Measurements from ENCODE around the gene KRTAP24-1.

The KRTAP24-1 gene

GRCh38 chr21:30271611-30272010 lies 11.1 kb downstream of the KRTAP24-1 start:
- H3K18ac ChIP-seq (ENCODE audit: low read length) = no peak overlapping the region
- no peak overlapping the region for H2AFZ ChIP-seq (ENCODE audit: low read length)
- no peak overlapping the region for H4K91ac ChIP-seq (ENCODE audit: low read depth, low read length, poor library complexity)
- no peaks in the 10 kb centered on the region for H3K79me1 ChIP-seq (ENCODE audit: low read depth, low read length)
- H3K4me3 ChIP-seq (ENCODE audit: low read length in 2 of 2) = no peak overlapping the region
- H2BK12ac ChIP-seq (ENCODE audit: low read length) = no peak overlapping the region
- H3K9ac ChIP-seq (ENCODE audit: low read depth, low read length, poor library complexity) = no peak overlapping the region
- H2BK5ac ChIP-seq (ENCODE audit: low read length) = no peak overlapping the region
- no peak for DNase-seq (ENCODE audit: low spot score)
- no peak overlapping the region for H3K4me2 ChIP-seq (ENCODE audit: insufficient read depth, low read length, poor library complexity, severe bottlenecking)
- no peaks in the 10 kb centered on the region for H3K36me3 ChIP-seq (replicated peaks in 1 of 2; ENCODE audit: control insufficient read depth in 2 of 2, insufficient read depth in 2 of 2, low read length in 2 of 2)
- H3K4me1 ChIP-seq (ENCODE audit: control insufficient read depth in 2 of 2, insufficient read depth in 1 of 2, low read depth in 1 of 2, low read length in 2 of 2) = no peaks in the 10 kb centered on the region
- no peak overlapping the region for H3K14ac ChIP-seq (ENCODE audit: low read length)
- H4K8ac ChIP-seq (ENCODE audit: low read depth, low read length) = no peak overlapping the region
- no peak overlapping the region for H2BK120ac ChIP-seq (ENCODE audit: low read depth, low read length)
- no peak overlapping the region for H2BK15ac ChIP-seq (ENCODE audit: low read length)
- no peaks in the 10 kb centered on the region for H3K9me3 ChIP-seq (replicated peaks in 1 of 2; ENCODE audit: control insufficient read depth in 2 of 2, insufficient read depth in 1 of 2, low read depth in 1 of 2, low read length in 2 of 2)
- no peak overlapping the region for H3K4ac ChIP-seq (ENCODE audit: low read length)
- no peaks in the 10 kb centered on the region for H3K27me3 ChIP-seq (ENCODE audit: control insufficient read depth in 3 of 3, insufficient read depth in 3 of 3, low read depth in 1 of 3, low read length in 3 of 3)
- H2AK5ac ChIP-seq (ENCODE audit: low read depth, low read length) = no peak overlapping the region
- H3K23ac ChIP-seq (ENCODE audit: low read depth, low read length, poor library complexity) = no peak overlapping the region
- no peak overlapping the region for H3K27ac ChIP-seq (replicated peaks; ENCODE audit: low read length)
- WGBS, 2 donors (ENCODE audit: extremely low coverage in 2 of 2, insufficient read length in 2 of 2, insufficient replicate concordance in 1 of 2) = no CpG with 5 or more reads among the region's 1 CpG

DNA sequence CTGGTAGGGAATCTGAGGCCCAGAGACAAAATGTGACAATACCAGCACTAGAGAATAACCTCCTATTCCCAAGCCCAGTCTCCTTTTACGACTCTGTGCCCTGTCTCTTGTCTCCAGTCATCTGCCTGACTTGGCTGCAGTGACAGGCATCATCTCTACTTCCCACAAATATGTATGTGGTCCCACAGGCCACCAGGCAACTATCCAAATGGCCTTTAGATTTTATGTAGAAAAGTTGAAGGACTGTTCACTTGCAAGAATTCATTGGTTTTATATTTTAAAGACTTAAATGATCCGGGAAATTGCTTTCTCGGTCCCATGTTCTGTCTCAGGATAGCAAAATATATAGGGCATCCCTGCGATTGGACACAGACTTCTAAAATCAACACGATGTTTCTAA lies 11.6 kb downstream of the KRTAP24-1 start:
- H2BK12ac ChIP-seq (ENCODE audit: low read length) = no peak overlapping the region
- no CpG with 5 or more reads among the region's 5 CpGs for WGBS, 2 donors (ENCODE audit: extremely low coverage in 2 of 2, insufficient read length in 2 of 2, insufficient replicate concordance in 1 of 2)
- H3K18ac ChIP-seq (ENCODE audit: low read length) = no peak overlapping the region
- H2AFZ ChIP-seq (ENCODE audit: low read length) = no peak overlapping the region
- H2BK15ac ChIP-seq (ENCODE audit: low read length) = no peak overlapping the region
- H3K23ac ChIP-seq (ENCODE audit: low read depth, low read length, poor library complexity) = no peak overlapping the region
- no peak overlapping the region for H3K4ac ChIP-seq (ENCODE audit: low read length)
- no peaks in the 10 kb centered on the region for H3K79me1 ChIP-seq (ENCODE audit: low read depth, low read length)
- no peak for DNase-seq (ENCODE audit: low spot score)
- H3K27ac ChIP-seq (replicated peaks; ENCODE audit: low read length) = no peak overlapping the region
- H3K27me3 ChIP-seq (ENCODE audit: control insufficient read depth in 3 of 3, insufficient read depth in 3 of 3, low read depth in 1 of 3, low read length in 3 of 3) = no peaks in the 10 kb centered on the region
- H4K8ac ChIP-seq (ENCODE audit: low read depth, low read length) = no peak overlapping the region
- H2BK120ac ChIP-seq (ENCODE audit: low read depth, low read length) = no peak overlapping the region
- no peaks in the 10 kb centered on the region for H3K4me1 ChIP-seq (ENCODE audit: control insufficient read depth in 2 of 2, insufficient read depth in 1 of 2, low read depth in 1 of 2, low read length in 2 of 2)
- H3K9ac ChIP-seq (ENCODE audit: low read depth, low read length, poor library complexity) = no peak overlapping the region
- H3K14ac ChIP-seq (ENCODE audit: low read length) = no peak overlapping the region
- H3K4me2 ChIP-seq (ENCODE audit: insufficient read depth, low read length, poor library complexity, severe bottlenecking) = no peak overlapping the region
- H2AK5ac ChIP-seq (ENCODE audit: low read depth, low read length) = no peak overlapping the region
- no peak overlapping the region for H4K91ac ChIP-seq (ENCODE audit: low read depth, low read length, poor library complexity)
- H3K9me3 ChIP-seq (replicated peaks in 1 of 2; ENCODE audit: control insufficient read depth in 2 of 2, insufficient read depth in 1 of 2, low read depth in 1 of 2, low read length in 2 of 2) = no peaks in the 10 kb centered on the region
- H3K36me3 ChIP-seq (replicated peaks in 1 of 2; ENCODE audit: control insufficient read depth in 2 of 2, insufficient read depth in 2 of 2, low read length in 2 of 2) = no peaks in the 10 kb centered on the region
- H3K4me3 ChIP-seq (ENCODE audit: low read length in 2 of 2) = no peak overlapping the region
- H2BK5ac ChIP-seq (ENCODE audit: low read length) = no peak overlapping the region

DNA sequence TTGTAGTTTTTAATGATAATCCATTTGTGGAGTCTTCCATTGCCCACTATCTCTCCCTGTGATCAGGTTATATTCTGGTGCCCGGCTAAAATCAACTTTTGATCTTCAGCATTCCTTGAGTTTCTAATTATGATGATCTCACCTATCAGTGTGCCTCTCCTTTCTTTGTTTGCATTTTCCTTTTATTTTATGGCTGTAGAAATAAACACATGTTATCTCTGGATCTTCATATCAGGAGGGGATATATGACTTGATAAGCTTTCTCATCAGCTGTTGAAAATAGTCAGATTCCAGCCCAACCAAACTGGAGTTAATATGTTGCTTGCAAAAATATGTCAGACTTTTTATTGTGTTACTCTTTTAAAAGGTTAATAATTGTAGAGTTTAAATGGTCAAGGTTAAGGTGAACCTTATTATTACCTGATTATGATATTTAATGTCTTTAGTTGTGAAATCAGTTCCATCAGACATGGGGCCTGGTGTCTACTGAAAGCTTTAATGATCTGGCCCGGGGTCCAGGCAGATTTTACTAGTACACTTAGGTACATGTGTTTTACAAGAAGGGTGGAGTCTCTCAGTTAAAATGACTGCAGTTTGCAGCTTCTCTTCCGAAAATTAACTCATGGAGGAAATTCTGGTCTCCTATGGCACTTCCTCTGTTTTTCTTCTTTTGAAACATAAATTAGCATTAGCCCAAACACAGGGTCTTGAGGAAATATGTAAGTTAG lies 12.8 kb downstream of the KRTAP24-1 start:
- Histone ChIP-seq H3K36me3 (replicated peaks in 1 of 2; ENCODE audit: control insufficient read depth in 2 of 2, insufficient read depth in 2 of 2, low read length in 2 of 2) (no peaks in the 10 kb centered on the region), H3K18ac (ENCODE audit: low read length) (no peak overlapping the region), H3K79me1 (ENCODE audit: low read depth, low read length) (no peaks in the 10 kb centered on the region), H2BK120ac (ENCODE audit: low read depth, low read length) (no peak overlapping the region), H3K27me3 (ENCODE audit: control insufficient read depth in 3 of 3, insufficient read depth in 3 of 3, low read depth in 1 of 3, low read length in 3 of 3) (no peaks in the 10 kb centered on the region), H2AFZ (ENCODE audit: low read length) (no peak overlapping the region), H3K4ac (ENCODE audit: low read length) (no peak overlapping the region), H3K4me2 (ENCODE audit: insufficient read depth, low read length, poor library complexity, severe bottlenecking) (no peak overlapping the region), H3K9ac (ENCODE audit: low read depth, low read length, poor library complexity) (no peak overlapping the region), H3K27ac (replicated peaks; ENCODE audit: low read length) (no peak overlapping the region), H4K8ac (ENCODE audit: low read depth, low read length) (no peak overlapping the region), H2BK12ac (ENCODE audit: low read length) (no peak overlapping the region), H2BK15ac (ENCODE audit: low read length) (no peak overlapping the region), H3K23ac (ENCODE audit: low read depth, low read length, poor library complexity) (no peak overlapping the region), H3K9me3 (replicated peaks in 1 of 2; ENCODE audit: control insufficient read depth in 2 of 2, insufficient read depth in 1 of 2, low read depth in 1 of 2, low read length in 2 of 2) (no peaks in the 10 kb centered on the region), H3K4me3 (ENCODE audit: low read length in 2 of 2) (no peak overlapping the region), H2BK5ac (ENCODE audit: low read length) (no peak overlapping the region), H4K91ac (ENCODE audit: low read depth, low read length, poor library complexity) (no peak overlapping the region), H3K14ac (ENCODE audit: low read length) (no peak overlapping the region), H2AK5ac (ENCODE audit: low read depth, low read length) (no peak overlapping the region), H3K4me1 (ENCODE audit: control insufficient read depth in 2 of 2, insufficient read depth in 1 of 2, low read depth in 1 of 2, low read length in 2 of 2) (no peaks in the 10 kb centered on the region)
- DNase-seq (ENCODE audit: low spot score) = no peak
- WGBS, 2 donors (ENCODE audit: extremely low coverage in 2 of 2, insufficient read length in 2 of 2, insufficient replicate concordance in 1 of 2) = no CpG with 5 or more reads among the region's 3 CpGs

GRCh38 chr21:30268608-30269197 lies 14.0 kb downstream of the KRTAP24-1 start:
- no peaks in the 10 kb centered on the region for H3K9me3 ChIP-seq (replicated peaks in 1 of 2; ENCODE audit: control insufficient read depth in 2 of 2, insufficient read depth in 1 of 2, low read depth in 1 of 2, low read length in 2 of 2)
- H2AFZ ChIP-seq (ENCODE audit: low read length) = no peak overlapping the region
- no peak overlapping the region for H3K18ac ChIP-seq (ENCODE audit: low read length)
- no peak for DNase-seq (ENCODE audit: low spot score)
- H3K4me1 ChIP-seq (ENCODE audit: control insufficient read depth in 2 of 2, insufficient read depth in 1 of 2, low read depth in 1 of 2, low read length in 2 of 2) = no peaks in the 10 kb centered on the region
- no peak overlapping the region for H2BK15ac ChIP-seq (ENCODE audit: low read length)
- H2BK12ac ChIP-seq (ENCODE audit: low read length) = no peak overlapping the region
- no peaks in the 10 kb centered on the region for H3K36me3 ChIP-seq (replicated peaks in 1 of 2; ENCODE audit: control insufficient read depth in 2 of 2, insufficient read depth in 2 of 2, low read length in 2 of 2)
- H3K14ac ChIP-seq (ENCODE audit: low read length) = no peak overlapping the region
- H2BK5ac ChIP-seq (ENCODE audit: low read length) = no peak overlapping the region
- H3K79me1 ChIP-seq (ENCODE audit: low read depth, low read length) = no peaks in the 10 kb centered on the region
- H3K23ac ChIP-seq (ENCODE audit: low read depth, low read length, poor library complexity) = no peak overlapping the region
- no peaks in the 10 kb centered on the region for H3K27me3 ChIP-seq (ENCODE audit: control insufficient read depth in 3 of 3, insufficient read depth in 3 of 3, low read depth in 1 of 3, low read length in 3 of 3)
- H4K91ac ChIP-seq (ENCODE audit: low read depth, low read length, poor library complexity) = no peak overlapping the region
- H4K8ac ChIP-seq (ENCODE audit: low read depth, low read length) = no peak overlapping the region
- no peak overlapping the region for H3K9ac ChIP-seq (ENCODE audit: low read depth, low read length, poor library complexity)
- no peak overlapping the region for H3K4ac ChIP-seq (ENCODE audit: low read length)
- H3K4me2 ChIP-seq (ENCODE audit: insufficient read depth, low read length, poor library complexity, severe bottlenecking) = no peak overlapping the region
- H3K27ac ChIP-seq (replicated peaks; ENCODE audit: low read length) = no peak overlapping the region
- no peak overlapping the region for H2BK120ac ChIP-seq (ENCODE audit: low read depth, low read length)
- H3K4me3 ChIP-seq (ENCODE audit: low read length in 2 of 2) = no peak overlapping the region
- no CpG with 5 or more reads among the region's 5 CpGs for WGBS, 2 donors (ENCODE audit: extremely low coverage in 2 of 2, insufficient read length in 2 of 2, insufficient replicate concordance in 1 of 2)
- H2AK5ac ChIP-seq (ENCODE audit: low read depth, low read length) = no peak overlapping the region
